ENCODE data around the gene PDXK. TPM values are rescaled to one million over a fixed set of nuclear protein-coding genes. Genes with fewer than 3 reads are reported as not detected.

Gene PDXK
- total and polyA plus RNA-seq, 9 of the 15 experiments (the other 6 are each of a cell fraction or from before 2014, with no cell fraction given): 5.6 to 162 (median 76.5) TPM

DNA sequence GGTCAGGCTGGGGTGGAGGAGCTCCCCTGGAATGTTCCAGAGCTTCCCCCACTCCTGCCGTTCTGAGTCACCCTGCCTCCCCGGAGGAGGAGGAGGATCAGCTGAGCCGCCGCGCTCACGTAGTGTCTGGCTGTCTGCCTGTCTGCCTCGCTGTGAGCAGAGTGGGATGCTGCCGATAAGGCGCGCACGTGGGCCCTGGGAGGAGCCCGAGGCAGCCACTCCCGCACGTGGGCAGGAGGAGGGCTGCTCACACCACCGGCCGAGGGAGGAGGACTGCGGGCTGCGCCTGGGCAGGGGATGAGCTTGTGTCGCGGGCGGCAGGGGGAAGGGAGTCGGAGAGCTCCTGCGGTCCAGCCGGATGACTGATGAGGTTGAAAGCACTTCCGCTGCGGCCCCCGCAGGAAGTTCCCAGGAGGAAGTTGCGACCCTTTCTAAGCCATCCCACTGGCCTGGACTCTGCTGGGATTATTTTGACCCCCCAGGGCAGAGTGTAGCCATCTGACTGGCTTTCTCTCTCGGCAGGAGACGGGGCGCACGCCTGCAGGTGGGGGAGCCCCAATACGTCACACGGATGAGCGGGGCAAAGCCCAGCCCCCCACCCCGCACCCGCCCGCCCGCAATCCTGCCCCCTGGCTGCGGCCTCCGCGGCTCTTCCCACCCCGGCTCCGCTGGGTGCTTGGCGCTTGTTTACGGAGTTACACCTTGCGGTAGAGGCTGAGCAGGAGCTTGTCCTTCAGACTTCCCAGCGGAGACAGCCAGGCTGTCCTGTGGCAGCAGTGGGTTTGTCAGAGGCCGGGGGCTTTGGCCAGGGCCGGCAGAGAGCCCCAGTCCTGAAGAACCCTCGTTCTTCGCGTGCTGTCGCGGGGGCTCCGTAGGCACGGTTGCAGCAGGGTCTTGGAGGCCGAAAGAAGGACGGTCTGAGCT lies 9.8 kb downstream of the PDXK start (continued):
- TF ChIP-seq, protein P1, sequence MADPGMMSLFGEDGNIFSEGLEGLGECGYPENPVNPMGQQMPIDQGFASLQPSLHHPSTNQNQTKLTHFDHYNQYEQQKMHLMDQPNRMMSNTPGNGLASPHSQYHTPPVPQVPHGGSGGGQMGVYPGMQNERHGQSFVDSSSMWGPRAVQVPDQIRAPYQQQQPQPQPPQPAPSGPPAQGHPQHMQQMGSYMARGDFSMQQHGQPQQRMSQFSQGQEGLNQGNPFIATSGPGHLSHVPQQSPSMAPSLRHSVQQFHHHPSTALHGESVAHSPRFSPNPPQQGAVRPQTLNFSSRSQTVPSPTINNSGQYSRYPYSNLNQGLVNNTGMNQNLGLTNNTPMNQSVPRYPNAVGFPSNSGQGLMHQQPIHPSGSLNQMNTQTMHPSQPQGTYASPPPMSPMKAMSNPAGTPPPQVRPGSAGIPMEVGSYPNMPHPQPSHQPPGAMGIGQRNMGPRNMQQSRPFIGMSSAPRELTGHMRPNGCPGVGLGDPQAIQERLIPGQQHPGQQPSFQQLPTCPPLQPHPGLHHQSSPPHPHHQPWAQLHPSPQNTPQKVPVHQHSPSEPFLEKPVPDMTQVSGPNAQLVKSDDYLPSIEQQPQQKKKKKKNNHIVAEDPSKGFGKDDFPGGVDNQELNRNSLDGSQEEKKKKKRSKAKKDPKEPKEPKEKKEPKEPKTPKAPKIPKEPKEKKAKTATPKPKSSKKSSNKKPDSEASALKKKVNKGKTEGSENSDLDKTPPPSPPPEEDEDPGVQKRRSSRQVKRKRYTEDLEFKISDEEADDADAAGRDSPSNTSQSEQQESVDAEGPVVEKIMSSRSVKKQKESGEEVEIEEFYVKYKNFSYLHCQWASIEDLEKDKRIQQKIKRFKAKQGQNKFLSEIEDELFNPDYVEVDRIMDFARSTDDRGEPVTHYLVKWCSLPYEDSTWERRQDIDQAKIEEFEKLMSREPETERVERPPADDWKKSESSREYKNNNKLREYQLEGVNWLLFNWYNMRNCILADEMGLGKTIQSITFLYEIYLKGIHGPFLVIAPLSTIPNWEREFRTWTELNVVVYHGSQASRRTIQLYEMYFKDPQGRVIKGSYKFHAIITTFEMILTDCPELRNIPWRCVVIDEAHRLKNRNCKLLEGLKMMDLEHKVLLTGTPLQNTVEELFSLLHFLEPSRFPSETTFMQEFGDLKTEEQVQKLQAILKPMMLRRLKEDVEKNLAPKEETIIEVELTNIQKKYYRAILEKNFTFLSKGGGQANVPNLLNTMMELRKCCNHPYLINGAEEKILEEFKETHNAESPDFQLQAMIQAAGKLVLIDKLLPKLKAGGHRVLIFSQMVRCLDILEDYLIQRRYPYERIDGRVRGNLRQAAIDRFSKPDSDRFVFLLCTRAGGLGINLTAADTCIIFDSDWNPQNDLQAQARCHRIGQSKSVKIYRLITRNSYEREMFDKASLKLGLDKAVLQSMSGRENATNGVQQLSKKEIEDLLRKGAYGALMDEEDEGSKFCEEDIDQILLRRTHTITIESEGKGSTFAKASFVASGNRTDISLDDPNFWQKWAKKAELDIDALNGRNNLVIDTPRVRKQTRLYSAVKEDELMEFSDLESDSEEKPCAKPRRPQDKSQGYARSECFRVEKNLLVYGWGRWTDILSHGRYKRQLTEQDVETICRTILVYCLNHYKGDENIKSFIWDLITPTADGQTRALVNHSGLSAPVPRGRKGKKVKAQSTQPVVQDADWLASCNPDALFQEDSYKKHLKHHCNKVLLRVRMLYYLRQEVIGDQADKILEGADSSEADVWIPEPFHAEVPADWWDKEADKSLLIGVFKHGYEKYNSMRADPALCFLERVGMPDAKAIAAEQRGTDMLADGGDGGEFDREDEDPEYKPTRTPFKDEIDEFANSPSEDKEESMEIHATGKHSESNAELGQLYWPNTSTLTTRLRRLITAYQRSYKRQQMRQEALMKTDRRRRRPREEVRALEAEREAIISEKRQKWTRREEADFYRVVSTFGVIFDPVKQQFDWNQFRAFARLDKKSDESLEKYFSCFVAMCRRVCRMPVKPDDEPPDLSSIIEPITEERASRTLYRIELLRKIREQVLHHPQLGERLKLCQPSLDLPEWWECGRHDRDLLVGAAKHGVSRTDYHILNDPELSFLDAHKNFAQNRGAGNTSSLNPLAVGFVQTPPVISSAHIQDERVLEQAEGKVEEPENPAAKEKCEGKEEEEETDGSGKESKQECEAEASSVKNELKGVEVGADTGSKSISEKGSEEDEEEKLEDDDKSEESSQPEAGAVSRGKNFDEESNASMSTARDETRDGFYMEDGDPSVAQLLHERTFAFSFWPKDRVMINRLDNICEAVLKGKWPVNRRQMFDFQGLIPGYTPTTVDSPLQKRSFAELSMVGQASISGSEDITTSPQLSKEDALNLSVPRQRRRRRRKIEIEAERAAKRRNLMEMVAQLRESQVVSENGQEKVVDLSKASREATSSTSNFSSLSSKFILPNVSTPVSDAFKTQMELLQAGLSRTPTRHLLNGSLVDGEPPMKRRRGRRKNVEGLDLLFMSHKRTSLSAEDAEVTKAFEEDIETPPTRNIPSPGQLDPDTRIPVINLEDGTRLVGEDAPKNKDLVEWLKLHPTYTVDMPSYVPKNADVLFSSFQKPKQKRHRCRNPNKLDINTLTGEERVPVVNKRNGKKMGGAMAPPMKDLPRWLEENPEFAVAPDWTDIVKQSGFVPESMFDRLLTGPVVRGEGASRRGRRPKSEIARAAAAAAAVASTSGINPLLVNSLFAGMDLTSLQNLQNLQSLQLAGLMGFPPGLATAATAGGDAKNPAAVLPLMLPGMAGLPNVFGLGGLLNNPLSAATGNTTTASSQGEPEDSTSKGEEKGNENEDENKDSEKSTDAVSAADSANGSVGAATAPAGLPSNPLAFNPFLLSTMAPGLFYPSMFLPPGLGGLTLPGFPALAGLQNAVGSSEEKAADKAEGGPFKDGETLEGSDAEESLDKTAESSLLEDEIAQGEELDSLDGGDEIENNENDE (IDR thresholded peaks at IDR 0.05; ENCODE audit: low read depth, low read length): peak; percentile 79
- TF ChIP-seq TARDBP (IDR thresholded peaks at IDR 0.05) (peak; percentile 98), SRSF9 (IDR thresholded peaks at IDR 0.05; ENCODE audit: borderline replicate concordance, low read depth, low read length) (no peak), ZNF384 (IDR thresholded peaks at IDR 0.05; ENCODE audit: low read depth, low read length) (peak; percentile 36), ELF4 (CRISPR knock-in tag; IDR thresholded peaks at IDR 0.05) (peak; percentile 6; the same call in 1 of the 2 replicates), DNMT1 (IDR thresholded peaks at IDR 0.05) (no peak), RFX1 (IDR thresholded peaks at IDR 0.05) (no peak), PHB2 (IDR thresholded peaks at IDR 0.05; ENCODE audit: low read depth) (no peak), TCF7 (IDR thresholded peaks at IDR 0.05; ENCODE audit: borderline replicate concordance) (peak; percentile 78; the same call in 1 of the 2 replicates), ZFP1 (CRISPR knock-in tag; IDR thresholded peaks at IDR 0.05) (no peak), PYGO2 (tag; IDR thresholded peaks at IDR 0.05) (no peak), MAFF (IDR thresholded peaks at IDR 0.05; ENCODE audit: low read length) (no peak), FOXK1 (CRISPR knock-in tag; IDR thresholded peaks at IDR 0.05; ENCODE audit: borderline replicate concordance) (peak; percentile 72; the same call in 1 of the 2 replicates)
- TF ChIP-seq, protein P2, sequence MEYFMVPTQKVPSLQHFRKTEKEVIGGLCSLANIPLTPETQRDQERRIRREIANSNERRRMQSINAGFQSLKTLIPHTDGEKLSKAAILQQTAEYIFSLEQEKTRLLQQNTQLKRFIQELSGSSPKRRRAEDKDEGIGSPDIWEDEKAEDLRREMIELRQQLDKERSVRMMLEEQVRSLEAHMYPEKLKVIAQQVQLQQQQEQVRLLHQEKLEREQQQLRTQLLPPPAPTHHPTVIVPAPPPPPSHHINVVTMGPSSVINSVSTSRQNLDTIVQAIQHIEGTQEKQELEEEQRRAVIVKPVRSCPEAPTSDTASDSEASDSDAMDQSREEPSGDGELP (CRISPR knock-in tag; IDR thresholded peaks at IDR 0.05; ENCODE audit: borderline replicate concordance): peak; percentile 100
- TF ChIP-seq, protein P3, sequence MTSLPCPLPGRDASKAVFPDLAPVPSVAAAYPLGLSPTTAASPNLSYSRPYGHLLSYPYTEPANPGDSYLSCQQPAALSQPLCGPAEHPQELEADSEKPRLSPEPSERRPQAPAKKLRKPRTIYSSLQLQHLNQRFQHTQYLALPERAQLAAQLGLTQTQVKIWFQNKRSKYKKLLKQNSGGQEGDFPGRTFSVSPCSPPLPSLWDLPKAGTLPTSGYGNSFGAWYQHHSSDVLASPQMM (CRISPR knock-in tag; IDR thresholded peaks at IDR 0.05): no peak

Data from K562 (cell line).